ENCODE results near the gene KCNQ1OT1.

DNA sequence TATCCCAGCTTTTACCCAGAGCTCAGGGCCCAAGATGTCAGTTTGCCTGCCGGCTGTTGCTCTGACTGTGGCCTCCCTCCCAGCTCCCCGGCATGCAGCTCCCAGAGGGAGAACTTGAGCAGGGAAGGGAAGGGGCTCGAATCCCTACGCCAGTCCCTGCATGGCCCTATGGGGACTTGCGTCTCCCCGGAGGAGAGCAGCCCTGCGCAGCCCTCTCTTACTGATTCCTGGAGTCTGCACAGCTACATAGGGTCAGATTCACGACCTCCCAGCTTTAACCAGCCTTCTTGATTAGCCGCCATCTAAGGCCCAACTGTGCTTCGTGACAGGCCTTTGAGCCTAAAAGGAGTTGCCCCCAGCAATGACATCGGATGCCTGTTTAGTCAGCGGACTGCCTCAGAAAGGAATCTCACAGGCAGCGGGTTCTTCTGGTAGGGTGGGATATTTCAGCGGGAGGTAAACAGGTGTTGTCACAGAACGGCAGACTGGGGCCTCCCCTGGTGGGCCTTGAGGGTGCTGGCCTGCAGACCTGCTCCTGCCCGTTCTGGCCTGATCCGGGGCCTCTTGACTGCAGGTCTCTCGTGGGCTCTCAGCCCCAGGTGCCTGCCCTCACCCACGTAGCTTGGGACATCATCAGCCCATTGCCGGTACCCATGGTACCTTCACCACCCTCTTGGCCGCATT, 43.8 kb upstream of the KCNQ1OT1 start:
- TF ChIP-seq ZNF565 (CRISPR knock-in tag; conservative IDR thresholded peaks at IDR 0.05; ENCODE audit: low read depth) (no peak), RARB (CRISPR knock-in tag; IDR thresholded peaks at IDR 0.05) (no peak), PATZ1 (CRISPR knock-in tag; IDR thresholded peaks at IDR 0.05; ENCODE audit: borderline replicate concordance) (no peak), OSR1 (CRISPR knock-in tag; IDR thresholded peaks at IDR 0.05) (no peak), GLIS3 (CRISPR knock-in tag; IDR thresholded peaks at IDR 0.05) (no peak), ZNF8 (CRISPR knock-in tag; IDR thresholded peaks at IDR 0.05) (no peak), ARNTL (CRISPR knock-in tag; IDR thresholded peaks at IDR 0.05; ENCODE audit: borderline replicate concordance, low read depth) (no peak), SNAI2 (CRISPR knock-in tag; IDR thresholded peaks at IDR 0.05) (no peak), TCF4 (CRISPR knock-in tag; IDR thresholded peaks at IDR 0.05; ENCODE audit: borderline replicate concordance) (no peak), ZFP30 (CRISPR knock-in tag; IDR thresholded peaks at IDR 0.05) (no peak), ZNF70 (CRISPR knock-in tag; IDR thresholded peaks at IDR 0.05) (no peak), ZC3H10 (CRISPR knock-in tag; IDR thresholded peaks at IDR 0.05) (no peak)
- TF ChIP-seq, protein P1, sequence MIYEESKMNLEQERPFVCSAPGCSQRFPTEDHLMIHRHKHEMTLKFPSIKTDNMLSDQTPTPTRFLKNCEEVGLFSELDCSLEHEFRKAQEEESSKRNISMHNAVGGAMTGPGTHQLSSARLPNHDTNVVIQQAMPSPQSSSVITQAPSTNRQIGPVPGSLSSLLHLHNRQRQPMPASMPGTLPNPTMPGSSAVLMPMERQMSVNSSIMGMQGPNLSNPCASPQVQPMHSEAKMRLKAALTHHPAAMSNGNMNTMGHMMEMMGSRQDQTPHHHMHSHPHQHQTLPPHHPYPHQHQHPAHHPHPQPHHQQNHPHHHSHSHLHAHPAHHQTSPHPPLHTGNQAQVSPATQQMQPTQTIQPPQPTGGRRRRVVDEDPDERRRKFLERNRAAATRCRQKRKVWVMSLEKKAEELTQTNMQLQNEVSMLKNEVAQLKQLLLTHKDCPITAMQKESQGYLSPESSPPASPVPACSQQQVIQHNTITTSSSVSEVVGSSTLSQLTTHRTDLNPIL (CRISPR knock-in tag; IDR thresholded peaks at IDR 0.05; ENCODE audit: low read depth): no peak
